Measurements from ENCODE around the gene OGFRL1. TPM values are rescaled to one million over a fixed set of nuclear protein-coding genes. Genes with fewer than 3 reads are reported as not detected.

OGFRL1 gene
- 10 to 100 TPM; 46.1 to 78.5 (median 75.6) TPM for total RNA-seq

DNA sequence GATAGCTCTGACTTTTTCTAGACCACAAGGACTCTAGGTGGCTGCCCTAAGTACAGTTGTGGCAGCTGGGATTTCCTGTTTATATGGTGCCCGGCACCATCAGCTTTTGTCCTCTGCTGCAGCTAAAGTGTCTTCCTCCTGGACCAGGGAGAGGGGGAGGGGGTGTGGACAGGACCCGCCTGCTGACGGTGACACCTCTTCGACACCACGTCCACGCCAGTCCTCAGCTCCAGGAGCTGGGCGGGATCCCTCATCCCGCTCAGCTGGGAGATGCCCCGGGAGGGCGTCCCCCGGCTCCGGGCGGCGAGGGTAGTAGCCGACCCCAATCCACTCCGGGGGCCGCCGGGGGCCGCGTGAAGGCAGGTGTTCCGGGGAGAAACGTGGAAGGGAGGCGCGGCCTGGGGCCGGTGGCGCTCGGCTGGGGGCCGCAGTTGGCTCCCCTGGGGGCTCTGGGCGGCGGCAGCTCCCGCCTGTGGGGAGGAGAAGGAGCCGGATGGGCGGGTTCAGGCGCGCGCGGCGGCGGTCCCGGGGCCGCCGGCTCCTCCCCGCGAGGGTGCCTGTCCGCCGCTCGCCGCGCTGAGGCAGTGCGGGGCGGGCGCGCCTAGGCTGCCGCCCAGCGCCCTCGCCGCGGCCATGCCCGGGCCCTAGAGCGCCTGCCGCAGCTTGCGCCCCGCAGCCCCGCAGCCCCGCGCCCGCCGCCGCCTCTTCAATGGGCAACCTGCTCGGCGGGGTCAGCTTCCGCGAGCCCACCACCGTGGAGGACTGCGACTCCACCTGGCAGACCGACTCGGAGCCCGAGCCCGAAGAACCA, at the start of gene OGFRL1:
Gene OGFRL1, plus strand, starts transcription at position 584 of the 811 bp plus-strand sequence. Its CDS starts 126 bp downstream, at position 710.
- peak; percentile 27 for DNase-seq (ENCODE audit: low spot score)
- peak; percentile 90 for ATAC-seq (ENCODE audit: low FRiP score)
- TF ChIP-seq, protein P1, sequence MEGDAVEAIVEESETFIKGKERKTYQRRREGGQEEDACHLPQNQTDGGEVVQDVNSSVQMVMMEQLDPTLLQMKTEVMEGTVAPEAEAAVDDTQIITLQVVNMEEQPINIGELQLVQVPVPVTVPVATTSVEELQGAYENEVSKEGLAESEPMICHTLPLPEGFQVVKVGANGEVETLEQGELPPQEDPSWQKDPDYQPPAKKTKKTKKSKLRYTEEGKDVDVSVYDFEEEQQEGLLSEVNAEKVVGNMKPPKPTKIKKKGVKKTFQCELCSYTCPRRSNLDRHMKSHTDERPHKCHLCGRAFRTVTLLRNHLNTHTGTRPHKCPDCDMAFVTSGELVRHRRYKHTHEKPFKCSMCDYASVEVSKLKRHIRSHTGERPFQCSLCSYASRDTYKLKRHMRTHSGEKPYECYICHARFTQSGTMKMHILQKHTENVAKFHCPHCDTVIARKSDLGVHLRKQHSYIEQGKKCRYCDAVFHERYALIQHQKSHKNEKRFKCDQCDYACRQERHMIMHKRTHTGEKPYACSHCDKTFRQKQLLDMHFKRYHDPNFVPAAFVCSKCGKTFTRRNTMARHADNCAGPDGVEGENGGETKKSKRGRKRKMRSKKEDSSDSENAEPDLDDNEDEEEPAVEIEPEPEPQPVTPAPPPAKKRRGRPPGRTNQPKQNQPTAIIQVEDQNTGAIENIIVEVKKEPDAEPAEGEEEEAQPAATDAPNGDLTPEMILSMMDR (IDR thresholded peaks at IDR 0.05), result no peak

DNA sequence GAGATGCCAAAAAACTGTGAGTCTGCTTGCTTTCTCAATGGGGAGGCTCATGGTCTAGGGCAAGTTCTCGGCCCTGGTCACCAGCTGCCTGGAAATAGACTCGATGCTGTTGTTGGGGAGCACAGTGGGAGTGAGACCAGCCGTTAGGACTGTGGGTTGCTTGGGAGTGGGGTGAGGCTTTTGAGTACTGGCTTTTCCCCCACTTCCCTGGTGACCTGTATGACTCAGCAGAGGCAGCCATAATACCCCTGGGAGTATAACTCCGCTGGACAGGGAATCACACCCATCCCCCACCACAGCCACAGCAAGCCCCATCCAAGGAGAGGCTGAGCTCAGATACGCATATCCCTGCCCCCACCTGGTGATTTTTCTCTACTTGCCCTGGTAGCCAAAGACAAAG, 48.9 kb upstream of the OGFRL1 start:
- TF ChIP-seq, protein P1 (IDR thresholded peaks at IDR 0.05), result no peak
- DNase-seq (ENCODE audit: low spot score), result no peak
- no peak for ATAC-seq (ENCODE audit: low FRiP score)

DNA sequence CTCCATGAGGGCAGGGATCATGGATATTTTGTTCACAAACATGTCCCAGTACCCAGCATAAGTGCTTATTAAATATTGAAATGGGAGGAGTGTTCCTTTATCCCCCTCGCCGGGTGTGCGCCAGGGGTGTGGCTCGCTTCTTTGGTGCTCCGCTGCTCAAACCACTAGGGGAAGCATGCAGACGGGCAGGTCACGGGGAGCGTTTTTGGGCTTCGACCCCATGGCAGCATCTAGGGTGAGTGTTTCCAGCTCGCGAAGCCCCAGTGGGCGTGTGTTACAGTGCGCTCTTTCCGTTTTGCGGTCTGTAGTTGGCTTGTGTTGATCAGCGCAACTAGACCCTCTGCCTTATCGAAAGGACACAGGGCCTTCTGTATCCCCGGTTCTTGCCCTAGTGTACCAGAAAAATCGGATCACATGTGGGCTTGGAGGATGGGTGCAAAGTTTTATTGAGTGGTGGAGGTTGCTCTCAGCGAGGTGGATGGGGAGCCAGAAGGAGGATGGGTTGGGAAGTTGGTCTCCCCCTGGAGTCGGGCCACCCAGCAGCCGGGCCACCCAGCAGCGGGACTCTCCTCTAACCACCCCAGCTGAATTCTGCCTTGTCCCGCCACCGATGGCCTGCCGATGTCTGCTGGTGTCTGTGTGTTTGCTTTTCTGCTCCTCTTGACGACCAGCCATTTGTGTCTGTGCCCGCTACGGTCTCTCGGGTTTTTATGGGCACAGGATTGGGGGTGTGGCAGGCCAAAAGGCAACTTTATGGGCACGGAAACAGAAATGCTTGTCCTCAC, 43.2 kb upstream of the OGFRL1 start:
- ATAC-seq (ENCODE audit: low FRiP score) (no peak), DNase-seq (ENCODE audit: low spot score) (no peak)

DNA sequence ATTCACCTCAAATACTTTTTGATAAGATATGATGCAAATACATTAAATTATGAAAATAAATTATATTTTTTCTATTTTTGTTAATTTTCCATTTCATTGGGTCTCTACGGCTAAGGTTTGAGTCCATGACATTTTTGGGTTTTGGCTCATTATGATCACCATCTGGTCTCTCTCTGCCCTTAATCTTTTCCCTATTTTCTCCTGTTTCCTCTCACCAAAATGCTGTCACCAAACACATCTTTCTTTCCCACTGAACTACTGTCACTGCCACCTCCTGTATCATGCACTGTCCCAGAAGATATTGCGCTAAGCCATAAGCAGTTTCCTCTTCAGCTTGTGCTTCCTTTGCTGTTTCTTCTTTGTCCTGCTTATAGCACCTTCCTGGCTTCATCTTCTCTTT, 42.0 kb upstream of the OGFRL1 start:
- DNase-seq (ENCODE audit: low spot score), result no peak
- ATAC-seq (ENCODE audit: low FRiP score), result no peak
- TF ChIP-seq, protein P1 (IDR thresholded peaks at IDR 0.05), result no peak

More for the DNA sequence above, 43.2 kb upstream of the OGFRL1 start:
- TF ChIP-seq, protein P1 (IDR thresholded peaks at IDR 0.05), result no peak

DNA sequence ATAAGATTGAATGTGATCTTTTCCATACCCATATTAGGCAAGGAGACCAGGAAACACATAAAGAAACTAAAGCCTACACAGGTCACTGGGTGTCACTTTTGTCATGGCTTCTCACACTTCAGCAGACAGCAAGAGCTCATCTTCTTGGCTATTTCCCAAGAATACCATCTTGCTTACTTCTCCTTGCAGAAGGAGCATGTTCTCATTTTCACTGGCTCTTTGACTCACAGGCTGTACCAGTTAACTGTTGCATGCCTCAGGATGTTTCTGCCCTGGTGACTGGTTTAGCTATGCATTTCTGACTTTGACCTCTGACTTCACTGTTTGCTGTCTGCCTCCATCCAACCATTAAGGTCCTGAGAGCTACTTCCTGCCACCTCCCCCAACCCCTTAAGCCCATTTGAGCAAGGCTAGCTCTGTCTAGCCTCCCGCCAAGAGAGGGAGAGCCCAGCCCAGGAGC, 40.3 kb upstream of the OGFRL1 start:
- TF ChIP-seq, protein P1 (IDR thresholded peaks at IDR 0.05), result no peak
- DNase-seq (ENCODE audit: low spot score), result no peak
- ATAC-seq (ENCODE audit: low FRiP score), result peak; percentile 31

DNA sequence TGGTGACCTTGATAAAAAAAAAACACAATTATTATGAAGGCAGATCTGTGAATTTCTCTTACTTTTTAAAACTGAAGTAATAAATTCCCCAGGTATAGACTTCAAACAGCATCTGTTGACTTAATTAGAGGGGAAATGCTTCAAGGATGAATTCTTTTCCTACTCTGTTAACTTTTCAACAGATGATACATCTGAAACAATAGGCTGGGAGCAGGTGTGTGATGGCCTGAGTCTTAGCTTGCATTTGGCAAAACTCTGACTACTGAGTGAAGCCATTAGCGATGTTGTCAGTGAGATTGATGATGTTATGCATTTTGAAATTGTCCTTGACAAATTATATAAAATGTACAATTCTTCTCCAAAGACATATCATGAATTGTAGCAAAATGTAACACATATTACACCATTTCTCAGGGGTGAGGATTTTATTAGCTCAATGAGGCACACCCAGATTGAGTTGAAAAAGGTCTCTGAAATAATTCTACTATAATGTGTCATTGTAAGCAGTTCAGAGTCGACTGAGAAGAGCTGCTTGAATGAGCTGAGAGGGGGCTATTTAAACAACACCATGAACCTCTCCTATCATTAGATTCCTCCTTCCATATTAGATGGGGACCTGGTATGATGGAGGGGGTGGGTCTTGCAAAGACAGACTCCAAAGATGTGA, 39.6 kb upstream of the OGFRL1 start:
- peak; percentile 27 for ATAC-seq (ENCODE audit: low FRiP score)
- TF ChIP-seq, protein P1 (IDR thresholded peaks at IDR 0.05), result no peak
- DNase-seq (ENCODE audit: low spot score), result no peak

Data from omental fat pad (tissue), 4 donors.